Activated T-cell treated with anti-CD3 and anti-CD28 coated beads, Interleukin-2, amount 50 U/mL, for 1 hour (primary cell): ENCODE results near the gene DNASE2.
A peak's percentile ranks its signal among the peaks of the same experiment; 100 is the strongest.
"Not testable (repeated sequence)": the region's sequence is repeated elsewhere in the genome, so short reads cannot be mapped to it uniquely, and the experiment has no call there.

Experiments
- DNase-seq: peaks from one replicate; pipeline ENCODE4 v3.0.0-alpha.2; 2020

The DNASE2 gene

GRCh38 chr19:12864143-12864542, 17.1 kb downstream of the DNASE2 start:
- no peak for DNase-seq

DNA sequence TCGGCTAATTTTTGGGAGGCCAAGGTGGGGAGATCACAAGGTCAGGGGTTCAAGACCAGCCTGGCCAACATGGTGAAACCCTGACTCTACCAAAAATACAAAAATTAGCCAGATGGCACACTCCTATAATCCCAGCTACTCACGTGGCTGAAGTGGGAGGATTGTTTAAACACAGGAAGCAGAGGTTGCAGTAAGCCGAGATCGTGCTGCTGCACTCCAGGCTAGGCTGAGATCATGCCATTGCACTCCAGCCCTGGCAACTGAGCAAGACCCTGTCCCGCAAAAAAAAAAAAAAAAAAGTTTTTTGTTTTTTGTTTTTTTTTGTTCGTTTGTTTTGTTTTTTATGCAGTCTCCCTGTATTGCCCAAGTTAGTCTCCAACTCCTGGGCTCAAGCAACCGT, 21.7 kb downstream of the DNASE2 start:
- DNase-seq = no peak

DNA sequence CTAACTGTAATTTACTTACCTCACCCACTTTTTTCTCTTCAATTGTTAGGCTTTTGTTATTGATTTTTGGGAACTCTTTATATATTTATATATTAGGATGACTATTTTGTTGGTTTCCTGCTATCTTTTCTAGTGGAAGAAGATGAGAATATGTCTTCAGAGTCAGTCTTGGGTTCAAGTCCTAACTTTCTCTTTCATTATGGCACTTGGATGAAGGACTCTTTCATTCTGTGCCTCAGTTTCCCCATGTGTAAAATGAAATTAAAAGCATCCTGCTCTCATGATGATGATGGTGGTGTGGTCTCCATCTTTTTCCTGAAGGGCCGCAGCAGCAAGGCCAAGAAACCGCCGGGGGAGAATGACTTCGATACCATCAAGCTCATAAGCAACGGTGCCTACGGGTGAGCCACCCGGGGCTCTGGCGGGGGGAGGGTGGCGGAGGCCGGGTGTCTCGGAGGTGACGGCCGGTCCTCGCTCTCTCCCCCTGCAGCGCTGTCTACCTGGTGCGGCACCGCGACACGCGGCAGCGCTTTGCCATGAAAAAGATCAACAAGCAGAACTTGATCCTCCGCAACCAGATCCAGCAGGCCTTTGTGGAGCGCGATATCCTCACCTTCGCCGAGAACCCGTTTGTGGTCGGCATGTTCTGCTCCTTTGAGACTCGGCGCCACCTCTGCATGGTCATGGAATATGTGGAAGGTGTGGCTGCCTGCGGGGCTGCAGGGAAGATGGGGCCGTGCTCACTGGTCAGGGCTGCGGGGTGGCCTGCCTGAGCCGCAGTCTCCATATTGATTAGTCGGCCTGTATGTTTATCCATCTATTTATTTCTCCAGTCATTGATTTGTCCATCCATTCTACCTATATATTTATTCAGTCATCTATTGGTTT, 23.0 kb downstream of the DNASE2 start:
- no peak for DNase-seq

GRCh38 chr19:12856653-12857052, 24.6 kb downstream of the DNASE2 start:
- DNase-seq = no peak

- DNase-seq = peak; percentile 87
These were observed 33.8 kb downstream of the DNASE2 start for GRCh38 chr19:12847159-12848139.

GRCh38 chr19:12846613-12847012, 34.6 kb downstream of the DNASE2 start:
- not testable (repeated sequence) for DNase-seq

- DNase-seq = no peak
These were observed 37.1 kb downstream of the DNASE2 start for GRCh38 chr19:12843999-12844732.

DNA sequence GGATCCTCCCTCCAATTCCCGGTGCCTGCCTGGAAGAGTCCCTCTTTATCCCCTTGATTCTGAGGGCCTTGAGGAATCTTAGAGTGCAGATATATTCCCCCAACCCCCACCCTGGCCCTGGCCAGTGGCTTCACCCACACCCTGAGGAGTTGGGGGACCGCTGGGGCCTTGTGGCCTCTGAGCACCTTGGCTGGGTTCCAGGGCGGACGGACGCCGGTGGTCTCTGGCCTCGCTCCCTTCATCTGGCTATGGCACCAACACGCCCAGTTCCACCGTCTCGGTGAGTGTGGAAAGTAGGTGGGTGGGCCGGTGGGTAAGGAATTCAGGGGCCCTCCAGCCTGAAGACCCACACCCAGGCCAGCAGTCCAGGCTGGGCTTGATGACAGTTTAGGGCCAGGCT, 37.9 kb downstream of the DNASE2 start:
- no peak for DNase-seq

GRCh38 chr19:12842511-12842910, 38.7 kb downstream of the DNASE2 start:
- DNase-seq = no peak

- DNase-seq = no peak
These were observed 40.2 kb downstream of the DNASE2 start for GRCh38 chr19:12841094-12841493.

GRCh38 chr19:12840091-12841079, 40.9 kb downstream of the DNASE2 start:
- DNase-seq = no peak

DNA sequence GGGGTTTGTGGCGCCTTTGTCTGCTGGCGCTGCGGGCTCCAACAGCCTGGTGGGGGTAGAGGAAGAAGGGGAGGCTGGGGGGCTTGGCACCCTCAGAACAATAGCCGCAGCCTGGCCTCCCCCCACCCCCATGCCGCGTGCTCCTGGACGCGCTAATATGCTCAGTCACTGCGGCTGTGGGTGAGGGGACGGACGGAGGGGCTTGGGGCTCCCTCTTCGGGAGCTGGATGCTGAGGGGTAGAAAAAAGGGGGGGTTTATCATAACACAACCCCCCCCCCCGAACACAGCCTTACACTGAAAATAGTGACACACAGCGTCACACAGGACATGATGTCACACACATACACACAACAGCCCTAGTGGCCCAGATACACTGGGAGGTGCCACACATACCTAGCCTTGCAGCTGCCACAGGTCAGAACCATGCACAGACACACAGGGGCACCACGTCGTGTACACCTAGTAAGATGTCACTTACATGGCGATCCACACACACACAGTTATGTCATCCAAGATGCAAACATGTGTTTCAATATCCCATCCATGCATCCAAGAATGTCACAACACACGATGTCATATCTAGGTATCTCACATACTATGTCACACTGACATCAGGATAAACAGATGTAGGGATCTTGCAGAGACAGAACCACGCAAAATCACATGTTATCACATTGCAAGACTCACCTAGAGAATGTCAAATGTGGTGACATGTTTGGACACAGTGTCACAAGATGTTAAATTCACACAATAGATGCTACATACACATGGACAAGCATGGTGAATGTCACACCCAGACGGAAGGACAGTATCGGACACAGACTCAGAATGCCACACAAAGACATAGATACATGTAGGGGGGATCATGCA, 42.1 kb downstream of the DNASE2 start:
- no peak for DNase-seq

DNA sequence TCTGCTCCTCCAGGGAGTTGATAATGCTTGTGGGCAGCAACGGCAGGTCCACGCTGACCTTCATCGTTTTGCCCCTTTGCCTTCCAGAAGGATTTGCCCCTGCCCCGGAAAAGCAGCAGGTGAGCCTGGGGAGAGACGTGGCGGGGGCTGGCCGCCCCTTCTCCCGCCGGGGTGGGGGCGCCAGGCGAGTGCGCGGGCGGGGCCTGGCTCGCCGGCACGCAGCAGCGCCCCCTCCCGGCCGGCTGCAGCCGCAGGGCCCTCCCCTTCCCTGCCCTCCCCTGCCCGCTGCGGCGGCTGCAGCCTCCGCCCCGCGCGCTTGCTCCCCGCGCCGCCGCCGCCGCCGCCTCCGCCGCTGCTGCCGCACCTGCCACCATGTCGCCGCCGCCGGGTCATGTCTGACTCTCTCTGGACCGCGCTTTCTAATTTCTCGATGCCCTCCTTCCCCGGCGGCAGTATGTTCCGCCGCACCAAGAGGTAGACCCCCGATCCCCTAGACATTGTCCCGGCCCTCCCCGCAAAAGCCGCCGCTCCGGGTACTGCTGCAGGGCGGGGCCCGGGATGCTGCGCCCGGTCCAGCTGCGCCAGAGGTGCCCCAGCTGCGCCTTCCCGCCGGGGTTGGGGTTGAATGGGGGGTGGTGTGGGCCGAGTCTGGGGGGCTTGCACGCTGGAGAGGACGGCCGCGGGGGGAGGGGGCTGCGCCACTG, 42.9 kb downstream of the DNASE2 start, which contains the start of gene MAST1:
Gene MAST1, plus strand, starts transcription at position 334 of the 704 bp plus-strand sequence. Its CDS starts 58 bp downstream, at position 392.
- peak; percentile 61 for DNase-seq

GRCh38 chr19:12837225-12837624, 44.0 kb downstream of the DNASE2 start:
- DNase-seq = no peak

GRCh38 chr19:12836529-12836863, 44.8 kb downstream of the DNASE2 start:
- DNase-seq = no peak

- no peak for DNase-seq
These were observed 46.1 kb downstream of the DNASE2 start for GRCh38 chr19:12834976-12835757.

DNA sequence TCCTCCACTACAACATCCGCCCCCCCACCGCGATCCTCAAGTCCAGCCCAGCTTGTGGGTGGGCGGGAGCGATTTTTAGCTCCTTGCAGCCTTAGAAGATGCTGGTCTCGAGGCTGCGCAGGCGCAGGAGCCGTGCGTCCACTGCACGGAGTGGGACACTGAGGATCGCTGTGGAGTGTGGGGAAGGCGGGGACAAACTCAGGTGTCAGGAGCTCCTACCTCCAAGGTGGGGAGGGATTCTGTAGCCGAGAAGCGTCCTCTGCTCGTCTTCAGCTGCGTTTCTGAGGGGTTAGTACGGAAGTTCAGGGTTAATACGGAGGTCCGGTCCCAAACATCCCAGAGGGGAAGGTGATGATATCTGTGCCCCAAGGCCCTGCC, 46.7 kb downstream of the DNASE2 start, which contains the start of gene RTBDN:
Gene RTBDN, minus strand, starts transcription at position 14 of the 378 bp plus-strand sequence. CDS start 4,600 bp downstream, outside the sequence.
- DNase-seq = no peak

DNA sequence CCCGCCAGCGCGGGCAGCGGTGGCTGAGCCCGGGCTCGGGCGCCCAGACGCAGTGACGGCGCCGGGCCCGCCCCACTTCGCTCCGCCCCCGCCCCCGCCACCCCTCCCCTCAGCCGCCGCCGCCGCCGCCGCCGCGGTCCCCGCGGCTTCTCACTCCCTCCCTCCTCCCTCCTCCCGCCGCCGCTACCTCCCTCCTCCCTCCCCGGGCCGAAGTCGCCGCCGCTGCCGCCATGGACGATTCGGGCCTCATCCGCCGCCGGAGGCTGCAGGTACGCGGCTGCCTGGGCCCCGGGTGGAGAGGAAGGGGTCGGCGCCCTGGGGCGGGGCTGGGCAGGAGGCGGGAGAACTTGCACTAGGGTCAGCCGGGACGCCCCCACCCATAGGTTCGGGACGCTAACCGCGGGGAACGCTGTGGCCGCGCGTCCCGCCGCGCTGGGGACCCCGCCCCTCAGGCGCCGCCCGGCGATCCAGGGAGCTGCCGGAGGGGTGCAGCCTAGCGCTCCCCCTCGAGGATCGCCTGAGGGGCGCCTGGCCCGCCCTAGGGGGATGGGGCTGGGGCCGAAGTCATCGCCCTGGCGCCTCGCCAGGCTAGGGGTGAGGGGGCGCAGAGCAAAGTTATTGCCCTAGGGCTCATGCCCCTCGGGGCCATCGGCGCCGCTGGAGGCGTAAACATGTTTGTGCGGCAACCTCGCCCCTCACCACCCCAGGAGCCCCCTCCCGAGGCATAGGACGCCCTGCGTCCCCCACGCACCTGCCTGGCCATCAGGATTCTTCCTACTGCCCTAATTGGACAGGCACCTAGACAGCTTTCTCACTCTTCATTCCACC, 47.3 kb downstream of the DNASE2 start:
- peak; percentile 53 for DNase-seq
